ENCODE measurements around the gene ADARB2. TPM values are rescaled to one million over a fixed set of nuclear protein-coding genes. Genes with fewer than 3 reads are reported as not detected.

The ADARB2 gene
- total RNA-seq, 1 donor from 2014 or later = 0.11 TPM

DNA sequence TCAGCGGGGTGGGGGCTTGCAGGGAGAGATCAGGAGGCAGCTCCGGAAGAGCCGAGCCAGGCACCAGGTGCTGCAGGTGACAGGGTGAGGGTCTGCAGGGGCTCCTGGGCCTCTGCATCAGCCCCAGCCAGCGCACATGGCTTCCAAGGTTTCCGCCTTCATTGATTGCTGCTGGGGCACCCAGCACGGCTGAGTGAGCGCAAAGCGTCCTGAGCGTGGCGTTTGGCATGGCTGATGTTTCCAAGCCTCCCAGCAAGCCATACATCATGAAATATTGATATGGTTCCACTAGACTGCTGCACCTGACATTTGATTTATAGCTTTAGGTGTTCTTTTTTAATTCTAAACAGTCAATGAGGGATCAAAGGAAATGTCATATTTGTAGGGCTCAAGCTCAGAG is 422.1 kb downstream of the ADARB2 start:
- peaks cover 74% of the 10 kb centered on the region for H3K27me3 ChIP-seq (ENCODE audit: low read depth)
- no peak for DNase-seq
- no peak overlapping the region for H3K27ac ChIP-seq (replicated peaks)
- H3K4me3 ChIP-seq = no peak overlapping the region
- no peaks in the 10 kb centered on the region for H3K4me1 ChIP-seq
- TF ChIP-seq, protein P1, sequence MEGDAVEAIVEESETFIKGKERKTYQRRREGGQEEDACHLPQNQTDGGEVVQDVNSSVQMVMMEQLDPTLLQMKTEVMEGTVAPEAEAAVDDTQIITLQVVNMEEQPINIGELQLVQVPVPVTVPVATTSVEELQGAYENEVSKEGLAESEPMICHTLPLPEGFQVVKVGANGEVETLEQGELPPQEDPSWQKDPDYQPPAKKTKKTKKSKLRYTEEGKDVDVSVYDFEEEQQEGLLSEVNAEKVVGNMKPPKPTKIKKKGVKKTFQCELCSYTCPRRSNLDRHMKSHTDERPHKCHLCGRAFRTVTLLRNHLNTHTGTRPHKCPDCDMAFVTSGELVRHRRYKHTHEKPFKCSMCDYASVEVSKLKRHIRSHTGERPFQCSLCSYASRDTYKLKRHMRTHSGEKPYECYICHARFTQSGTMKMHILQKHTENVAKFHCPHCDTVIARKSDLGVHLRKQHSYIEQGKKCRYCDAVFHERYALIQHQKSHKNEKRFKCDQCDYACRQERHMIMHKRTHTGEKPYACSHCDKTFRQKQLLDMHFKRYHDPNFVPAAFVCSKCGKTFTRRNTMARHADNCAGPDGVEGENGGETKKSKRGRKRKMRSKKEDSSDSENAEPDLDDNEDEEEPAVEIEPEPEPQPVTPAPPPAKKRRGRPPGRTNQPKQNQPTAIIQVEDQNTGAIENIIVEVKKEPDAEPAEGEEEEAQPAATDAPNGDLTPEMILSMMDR (IDR thresholded peaks at IDR 0.05; ENCODE audit: borderline replicate concordance) = no peak
- intact Hi-C loops (cut with micrococcal nuclease) = no loop called here
- H3K9me3 ChIP-seq (replicated peaks) = no peaks in the 10 kb centered on the region
- no peaks in the 10 kb centered on the region for H3K36me3 ChIP-seq

DNA sequence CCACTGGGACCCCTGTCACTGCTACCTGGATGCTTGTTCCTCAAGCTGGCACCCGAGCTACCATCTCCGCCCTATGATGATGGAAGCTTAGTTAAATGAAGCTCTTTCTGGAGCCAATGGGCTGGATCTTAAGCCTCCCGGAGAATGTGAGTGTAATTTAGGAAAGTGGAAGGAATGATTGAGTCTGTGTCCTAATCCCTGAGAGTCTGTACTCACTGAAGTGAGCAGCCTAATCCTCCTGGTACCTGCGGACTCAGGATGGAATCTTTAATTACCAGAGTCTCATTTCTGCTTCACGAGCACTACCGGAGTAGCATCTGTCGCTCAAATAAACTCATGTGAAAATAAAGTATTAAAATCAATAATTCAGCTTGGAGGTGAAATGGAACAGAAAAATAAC is 425.6 kb downstream of the ADARB2 start:
- no peaks in the 10 kb centered on the region for H3K4me1 ChIP-seq
- H3K27ac ChIP-seq (replicated peaks) = no peak overlapping the region
- H3K27me3 ChIP-seq (ENCODE audit: low read depth) = peaks cover 68% of the 10 kb centered on the region
- intact Hi-C loops (cut with micrococcal nuclease) = no loop called here
- H3K9me3 ChIP-seq (replicated peaks) = no peaks in the 10 kb centered on the region
- no peak for DNase-seq
- TF ChIP-seq, protein P1 (IDR thresholded peaks at IDR 0.05; ENCODE audit: borderline replicate concordance) = no peak
- H3K36me3 ChIP-seq = no peaks in the 10 kb centered on the region
- H3K4me3 ChIP-seq = no peak overlapping the region

DNA sequence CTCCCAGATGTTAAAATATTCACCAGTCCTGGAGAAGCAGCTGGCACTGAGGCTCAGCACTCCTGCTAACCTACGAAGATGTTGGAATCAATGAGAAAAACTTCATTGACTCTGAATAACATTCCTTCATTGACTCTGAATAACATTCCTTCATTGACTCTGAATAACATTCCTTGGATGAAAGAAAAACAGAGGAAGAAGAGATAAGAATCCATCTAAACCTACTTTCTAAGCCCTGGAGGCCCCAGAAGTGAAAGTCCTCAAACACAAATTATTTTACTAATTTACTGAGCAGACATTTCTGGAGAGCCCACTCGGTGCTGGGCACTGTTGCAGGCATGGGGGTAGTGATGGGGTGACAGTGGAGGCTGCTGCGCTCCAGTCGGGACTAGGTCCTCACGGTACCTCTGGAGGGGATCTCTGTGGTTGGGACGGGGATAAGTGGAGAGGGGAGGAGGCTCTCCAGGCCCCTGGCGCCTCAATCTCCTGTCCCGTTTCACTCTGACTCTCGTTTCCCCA is 427.0 kb downstream of the ADARB2 start:
- no peaks in the 10 kb centered on the region for H3K4me1 ChIP-seq
- DNase-seq = no peak
- TF ChIP-seq, protein P1 (IDR thresholded peaks at IDR 0.05; ENCODE audit: borderline replicate concordance) = no peak
- H3K36me3 ChIP-seq = no peaks in the 10 kb centered on the region
- no peak overlapping the region for H3K27ac ChIP-seq (replicated peaks)
- H3K9me3 ChIP-seq (replicated peaks) = no peaks in the 10 kb centered on the region
- intact Hi-C loops (cut with micrococcal nuclease) = no loop called here
- H3K4me3 ChIP-seq = no peak overlapping the region
- H3K27me3 ChIP-seq (ENCODE audit: low read depth) = peaks cover 59% of the 10 kb centered on the region

DNA sequence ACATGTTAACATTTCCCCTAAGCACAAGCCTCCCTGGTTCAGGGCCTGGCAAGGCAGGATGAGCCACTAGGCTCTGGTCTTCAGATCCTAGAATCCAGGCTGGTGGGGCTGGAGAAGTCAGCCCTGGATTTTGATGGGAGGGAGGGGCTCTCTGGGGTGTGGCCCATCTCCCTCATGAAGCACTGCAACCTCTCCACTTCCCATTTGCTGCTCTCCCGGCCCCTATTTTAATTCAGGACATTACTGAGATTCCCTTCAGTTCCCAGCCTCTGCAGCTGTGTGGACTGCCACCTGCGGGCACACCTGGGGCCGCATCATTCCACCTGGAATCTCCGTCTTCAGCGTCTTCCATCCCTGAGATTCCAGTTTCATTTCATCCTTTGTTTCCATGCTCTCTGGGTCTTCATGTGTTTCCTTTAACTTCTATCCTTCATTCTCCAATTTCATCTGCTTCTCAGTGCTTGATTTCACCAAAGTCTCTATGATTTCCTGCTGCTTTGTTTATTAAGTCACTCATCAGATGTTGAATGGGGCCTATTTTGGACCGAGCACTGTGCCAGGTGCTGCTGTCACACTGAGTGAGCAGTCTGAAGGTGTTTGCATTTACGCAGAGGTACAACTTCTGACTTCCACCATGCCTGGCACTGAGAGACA is 427.6 kb downstream of the ADARB2 start:
- no peak for DNase-seq
- TF ChIP-seq, protein P1 (IDR thresholded peaks at IDR 0.05; ENCODE audit: borderline replicate concordance) = no peak

DNA sequence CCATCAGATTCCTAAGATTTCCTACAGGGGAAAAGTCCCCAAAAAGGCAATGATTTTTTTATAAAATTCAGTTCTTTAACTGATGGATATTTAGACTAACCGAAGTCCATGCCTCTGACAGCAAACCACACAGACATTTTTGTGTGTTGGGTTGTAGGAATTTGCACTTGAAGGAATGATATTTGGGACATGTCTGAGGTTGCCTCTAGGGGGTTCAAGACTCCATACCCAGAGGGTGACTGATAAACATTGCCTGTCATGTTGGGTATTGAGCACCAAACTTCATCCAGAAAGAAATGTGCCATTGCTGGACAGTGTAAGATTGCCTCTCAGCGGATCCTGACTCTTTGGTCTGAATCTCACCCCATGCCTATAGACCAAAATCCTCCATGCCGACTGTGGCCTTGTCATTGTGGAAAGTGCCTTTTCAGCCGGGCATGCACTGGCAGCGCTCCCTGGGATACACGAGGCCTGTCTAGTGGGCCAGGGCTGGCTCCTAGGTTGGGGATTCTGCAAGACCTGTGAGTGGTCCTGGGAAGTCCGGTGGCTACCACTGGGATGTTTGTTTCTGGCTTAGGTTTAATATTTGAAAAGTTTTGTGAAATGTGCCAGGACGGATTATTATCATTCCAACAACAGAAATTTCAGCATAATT is 428.2 kb downstream of the ADARB2 start:
- no peaks in the 10 kb centered on the region for H3K36me3 ChIP-seq
- no peak for DNase-seq
- no peaks in the 10 kb centered on the region for H3K4me1 ChIP-seq
- TF ChIP-seq, protein P1 (IDR thresholded peaks at IDR 0.05; ENCODE audit: borderline replicate concordance) = no peak
- H3K4me3 ChIP-seq = no peak overlapping the region
- no peak overlapping the region for H3K27ac ChIP-seq (replicated peaks)
- H3K9me3 ChIP-seq (replicated peaks) = no peaks in the 10 kb centered on the region
- H3K27me3 ChIP-seq (ENCODE audit: low read depth) = peaks cover 47% of the 10 kb centered on the region
- intact Hi-C loops (cut with micrococcal nuclease) = no loop called here

More for the DNA sequence above, 427.6 kb downstream of the ADARB2 start:
- Histone ChIP-seq H3K4me1 (no peaks in the 10 kb centered on the region), H3K4me3 (no peak overlapping the region), H3K27ac (replicated peaks) (no peak overlapping the region), H3K27me3 (ENCODE audit: low read depth) (peaks cover 53% of the 10 kb centered on the region), H3K36me3 (no peaks in the 10 kb centered on the region), H3K9me3 (replicated peaks) (no peaks in the 10 kb centered on the region)
- intact Hi-C loops (cut with micrococcal nuclease) = no loop called here

All from left ventricle myocardium inferior (tissue), 1 donor.